Measurements from ENCODE around the gene TOP1.

TOP1 gene

GRCh38 chr20:41158082-41158625 lies 129.5 kb downstream of the TOP1 start:
- no peak overlapping the region for H3K4me3 ChIP-seq (ENCODE audit: low read length)
- TF ChIP-seq, protein P1, sequence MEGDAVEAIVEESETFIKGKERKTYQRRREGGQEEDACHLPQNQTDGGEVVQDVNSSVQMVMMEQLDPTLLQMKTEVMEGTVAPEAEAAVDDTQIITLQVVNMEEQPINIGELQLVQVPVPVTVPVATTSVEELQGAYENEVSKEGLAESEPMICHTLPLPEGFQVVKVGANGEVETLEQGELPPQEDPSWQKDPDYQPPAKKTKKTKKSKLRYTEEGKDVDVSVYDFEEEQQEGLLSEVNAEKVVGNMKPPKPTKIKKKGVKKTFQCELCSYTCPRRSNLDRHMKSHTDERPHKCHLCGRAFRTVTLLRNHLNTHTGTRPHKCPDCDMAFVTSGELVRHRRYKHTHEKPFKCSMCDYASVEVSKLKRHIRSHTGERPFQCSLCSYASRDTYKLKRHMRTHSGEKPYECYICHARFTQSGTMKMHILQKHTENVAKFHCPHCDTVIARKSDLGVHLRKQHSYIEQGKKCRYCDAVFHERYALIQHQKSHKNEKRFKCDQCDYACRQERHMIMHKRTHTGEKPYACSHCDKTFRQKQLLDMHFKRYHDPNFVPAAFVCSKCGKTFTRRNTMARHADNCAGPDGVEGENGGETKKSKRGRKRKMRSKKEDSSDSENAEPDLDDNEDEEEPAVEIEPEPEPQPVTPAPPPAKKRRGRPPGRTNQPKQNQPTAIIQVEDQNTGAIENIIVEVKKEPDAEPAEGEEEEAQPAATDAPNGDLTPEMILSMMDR (conservative IDR thresholded peaks at IDR 0.05; ENCODE audit: low read depth, low read length): no peak
- no peak for DNase-seq (ENCODE audit: low read depth)

- no peak for DNase-seq (ENCODE audit: low read depth)
- no peak overlapping the region for H3K4me3 ChIP-seq (ENCODE audit: low read length)
- TF ChIP-seq, protein P1 (conservative IDR thresholded peaks at IDR 0.05; ENCODE audit: low read depth, low read length): no peak
These were observed 130.9 kb downstream of the TOP1 start for GRCh38 chr20:41159547-41159946.

DNA sequence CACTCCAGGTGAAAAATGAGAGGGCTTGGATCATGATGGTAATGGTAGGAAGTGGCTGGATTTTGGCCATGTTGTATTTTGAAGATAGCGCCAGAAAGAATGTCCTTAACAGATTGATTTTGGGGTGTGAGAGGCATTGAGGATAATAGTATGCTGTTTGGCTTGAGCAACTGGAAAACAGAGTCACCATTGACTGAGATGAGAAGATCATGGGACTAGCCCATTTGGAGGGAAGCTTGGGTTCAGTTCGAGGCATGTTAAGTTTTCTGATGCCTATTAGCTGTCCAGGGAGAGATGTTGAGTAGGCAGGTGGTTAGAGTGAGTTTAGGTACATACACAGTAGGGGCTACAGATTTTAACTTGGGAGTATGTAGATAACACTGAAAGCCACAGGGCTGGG lies 132.1 kb downstream of the TOP1 start:
- TF ChIP-seq, protein P1 (conservative IDR thresholded peaks at IDR 0.05; ENCODE audit: low read depth, low read length): no peak
- DNase-seq (ENCODE audit: low read depth): no peak

GRCh38 chr20:41161886-41162285 lies 133.3 kb downstream of the TOP1 start:
- no peak for DNase-seq (ENCODE audit: low read depth)
- TF ChIP-seq, protein P1 (conservative IDR thresholded peaks at IDR 0.05; ENCODE audit: low read depth, low read length): no peak
- no peak overlapping the region for H3K4me3 ChIP-seq (ENCODE audit: low read length)

More for the DNA sequence above, 132.1 kb downstream of the TOP1 start:
- no peak overlapping the region for H3K4me3 ChIP-seq (ENCODE audit: low read length)

DNA sequence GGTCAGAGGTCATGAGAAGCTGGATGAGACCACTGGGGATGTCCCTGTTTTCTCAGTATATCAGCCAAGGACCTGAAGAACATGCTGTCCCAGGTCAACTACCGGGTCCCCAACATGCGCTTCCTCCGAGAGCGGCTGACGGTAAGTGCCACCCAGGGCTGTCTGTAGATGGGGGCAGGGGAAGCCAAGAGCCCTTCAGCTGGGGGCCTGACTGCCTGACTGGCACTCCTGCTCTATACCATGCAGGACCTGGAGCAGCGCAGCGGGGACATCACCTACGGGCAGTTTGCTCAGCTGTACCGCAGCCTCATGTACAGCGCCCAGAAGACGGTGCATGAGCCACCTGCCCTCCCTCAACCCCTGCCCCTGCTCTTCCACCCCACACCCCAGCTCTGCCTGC lies 133.8 kb downstream of the TOP1 start:
- TF ChIP-seq, protein P1 (conservative IDR thresholded peaks at IDR 0.05; ENCODE audit: low read depth, low read length): no peak
- no peak overlapping the region for H3K4me3 ChIP-seq (ENCODE audit: low read length)
- DNase-seq (ENCODE audit: low read depth): no peak

GRCh38 chr20:41163821-41164220 lies 135.2 kb downstream of the TOP1 start:
- no peak overlapping the region for H3K4me3 ChIP-seq (ENCODE audit: low read length)
- TF ChIP-seq, protein P1 (conservative IDR thresholded peaks at IDR 0.05; ENCODE audit: low read depth, low read length): no peak

GRCh38 chr20:41165001-41165882 lies 136.6 kb downstream of the TOP1 start:
- TF ChIP-seq, protein P1 (conservative IDR thresholded peaks at IDR 0.05; ENCODE audit: low read depth, low read length): no peak
- H3K4me3 ChIP-seq (ENCODE audit: low read length): no peak overlapping the region
- DNase-seq (ENCODE audit: low read depth): no peak

More at GRCh38 chr20:41163821-41164220, 135.2 kb downstream of the TOP1 start:
- no peak for DNase-seq (ENCODE audit: low read depth)

Measured in retinal pigment epithelial cell (primary cell).